Measurements from ENCODE around the gene MAP3K4.

MAP3K4 gene

DNA sequence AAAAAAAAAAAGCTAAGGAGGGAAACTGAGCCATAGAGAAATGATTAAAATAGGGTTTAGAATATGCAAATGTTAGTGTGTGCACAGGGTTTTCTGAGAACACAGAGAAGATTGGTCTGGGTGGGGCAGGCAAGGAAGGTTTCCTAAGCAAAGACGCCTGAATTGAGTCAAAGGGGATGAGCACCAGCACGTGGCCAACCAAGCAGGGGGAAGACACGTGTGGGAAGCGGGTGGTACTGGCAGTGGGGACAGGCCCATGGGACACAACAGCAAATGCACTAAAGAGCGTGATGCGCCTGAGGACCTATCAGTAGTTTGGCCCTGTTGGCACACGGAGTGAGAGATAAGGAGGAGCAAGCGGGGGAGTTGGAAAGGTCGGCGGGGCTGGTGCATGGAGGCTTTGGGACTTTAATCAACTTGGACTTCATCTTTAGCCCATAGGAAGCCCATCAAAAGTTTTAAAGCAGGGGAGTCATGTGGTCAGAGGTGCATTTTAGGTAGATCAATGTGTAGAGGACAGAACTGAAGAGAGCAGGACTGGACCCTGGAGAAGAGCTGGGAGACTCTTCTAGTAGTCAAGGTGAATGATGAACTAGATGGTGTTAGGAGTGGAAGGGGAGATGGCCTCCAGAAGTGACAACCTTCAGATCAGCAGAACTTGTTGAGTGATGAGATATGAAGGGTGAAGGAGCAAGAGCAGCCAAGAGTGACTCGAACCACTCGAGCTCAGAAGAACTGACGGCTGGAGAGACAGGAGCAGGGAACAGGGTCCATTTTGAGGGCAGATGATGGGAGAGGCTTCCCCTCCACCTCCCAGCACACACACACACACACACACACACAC is 40.2 kb upstream of the MAP3K4 start:
- DNase-seq (ENCODE audit: extremely low spot score) = no peak
- ChIA-PET CTCF (no interaction called here), POLR2A (interaction anchor here (1.2 kb wide), 1 partner anchor 40 kb away, joined by 3 read pairs; the partner anchor contains the start of gene MAP3K4)
- TF ChIP-seq CTBP1 (IDR thresholded peaks at IDR 0.05; ENCODE audit: borderline replicate concordance) (no peak), BHLHE40 (IDR thresholded peaks at IDR 0.05; ENCODE audit: borderline replicate concordance) (no peak), L3MBTL2 (conservative IDR thresholded peaks at IDR 0.05) (no peak), NFRKB (IDR thresholded peaks at IDR 0.05) (no peak), ZNF384 (IDR thresholded peaks at IDR 0.05) (no peak), TARDBP (IDR thresholded peaks at IDR 0.05) (no peak), HDGF (IDR thresholded peaks at IDR 0.05; ENCODE audit: borderline replicate concordance) (no peak), PKNOX1 (IDR thresholded peaks at IDR 0.05) (no peak), FOXA1 (IDR thresholded peaks at IDR 0.05) (no peak), ARNT (IDR thresholded peaks at IDR 0.05) (no peak), SUZ12 (IDR thresholded peaks at IDR 0.05) (no peak)

DNA sequence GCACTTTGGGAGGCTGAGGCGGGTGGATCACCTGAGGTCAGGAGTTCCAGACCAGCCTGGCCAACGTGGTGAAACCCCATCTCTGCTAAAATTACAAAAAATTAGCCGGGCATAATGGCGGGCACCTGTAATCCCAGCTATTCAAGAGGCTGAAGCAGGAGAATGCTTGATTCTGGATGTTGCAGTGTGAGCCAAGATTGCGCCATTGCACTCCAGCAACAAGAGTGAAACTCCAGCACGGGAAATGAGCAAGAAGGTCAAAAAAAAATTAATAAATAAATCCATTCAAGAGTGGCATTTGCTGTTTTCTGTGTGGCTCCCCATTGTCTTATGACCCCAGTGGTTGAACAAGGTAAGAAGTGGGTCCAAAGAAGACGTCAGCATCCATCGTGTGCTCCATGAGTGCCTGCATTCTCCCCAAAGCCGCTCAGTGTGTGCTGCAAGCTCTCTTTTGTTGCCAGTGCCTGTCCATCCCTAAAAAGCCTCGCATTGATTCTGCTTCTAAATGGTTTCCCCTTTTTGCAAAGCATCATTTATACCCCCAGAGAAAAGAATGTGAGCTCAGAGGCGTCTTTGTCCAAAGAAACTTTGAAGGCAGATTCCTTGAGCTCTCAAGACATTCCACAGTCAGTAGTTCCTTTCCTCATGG is 38.8 kb upstream of the MAP3K4 start:
- CTCF ChIA-PET = no interaction called here
- no peak for DNase-seq (ENCODE audit: extremely low spot score)
- POLR2A ChIA-PET = interaction anchor here (1.2 kb wide), 1 partner anchor 39 kb away, joined by 3 read pairs; the partner anchor contains the start of gene MAP3K4
- TF ChIP-seq FOXA1 (IDR thresholded peaks at IDR 0.05) (no peak), ARNT (IDR thresholded peaks at IDR 0.05) (no peak), ZNF384 (IDR thresholded peaks at IDR 0.05) (no peak)

DNA sequence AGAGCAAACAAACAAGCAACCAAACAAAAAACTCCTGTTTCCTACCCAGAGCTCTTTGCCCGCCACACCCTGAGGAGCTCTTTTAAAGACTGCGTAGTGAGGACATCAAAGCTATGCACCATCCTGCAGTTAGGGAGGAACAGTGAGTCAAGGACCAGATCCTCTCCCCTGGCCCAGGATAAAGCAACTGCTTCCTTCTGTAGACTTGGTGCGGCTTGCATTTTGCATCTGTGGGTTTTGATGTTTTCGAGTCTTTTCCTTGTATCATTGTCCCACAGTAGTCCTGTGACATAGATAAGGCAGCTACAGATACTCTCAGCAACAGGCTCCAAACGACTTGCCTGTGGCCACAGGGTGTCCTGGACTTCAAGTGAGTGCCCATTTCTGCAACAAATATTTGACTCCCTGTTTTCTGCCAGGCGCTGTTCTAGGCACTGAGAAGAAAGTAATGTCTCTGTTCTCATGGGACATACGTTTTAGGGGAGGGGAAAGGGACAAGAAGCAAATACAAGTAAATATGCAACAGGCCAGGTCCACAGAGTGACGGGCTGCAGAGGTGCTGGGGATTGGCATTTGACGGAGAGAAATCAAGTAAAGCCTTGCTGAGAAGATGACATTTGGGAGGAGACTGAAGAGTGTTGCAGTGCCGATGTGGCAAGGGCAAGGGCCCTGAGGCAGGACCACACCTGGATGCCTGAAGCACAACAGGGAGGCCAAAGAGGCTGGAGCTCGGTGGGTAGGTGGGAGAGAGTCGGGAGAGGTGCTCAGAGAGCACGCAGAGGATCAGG is 35.9 kb upstream of the MAP3K4 start:
- DNase-seq (ENCODE audit: extremely low spot score) = no peak
- ChIA-PET POLR2A (no interaction called here), CTCF (no interaction called here)
- no peak for TF ChIP-seq L3MBTL2 (conservative IDR thresholded peaks at IDR 0.05)
- no peak for TF ChIP-seq BHLHE40 (IDR thresholded peaks at IDR 0.05; ENCODE audit: borderline replicate concordance)
- TF ChIP-seq ZNF384 (IDR thresholded peaks at IDR 0.05) = no peak
- no peak for TF ChIP-seq ELF4 (IDR thresholded peaks at IDR 0.05)
- no peak for TF ChIP-seq SUZ12 (IDR thresholded peaks at IDR 0.05)
- TF ChIP-seq FOXM1 (IDR thresholded peaks at IDR 0.05; ENCODE audit: borderline replicate concordance) = no peak
- TF ChIP-seq NFRKB (IDR thresholded peaks at IDR 0.05) = no peak
- TF ChIP-seq HDGF (IDR thresholded peaks at IDR 0.05; ENCODE audit: borderline replicate concordance) = no peak
- no peak for TF ChIP-seq ARNT (IDR thresholded peaks at IDR 0.05)
- TF ChIP-seq CTBP1 (IDR thresholded peaks at IDR 0.05; ENCODE audit: borderline replicate concordance) = no peak

DNA sequence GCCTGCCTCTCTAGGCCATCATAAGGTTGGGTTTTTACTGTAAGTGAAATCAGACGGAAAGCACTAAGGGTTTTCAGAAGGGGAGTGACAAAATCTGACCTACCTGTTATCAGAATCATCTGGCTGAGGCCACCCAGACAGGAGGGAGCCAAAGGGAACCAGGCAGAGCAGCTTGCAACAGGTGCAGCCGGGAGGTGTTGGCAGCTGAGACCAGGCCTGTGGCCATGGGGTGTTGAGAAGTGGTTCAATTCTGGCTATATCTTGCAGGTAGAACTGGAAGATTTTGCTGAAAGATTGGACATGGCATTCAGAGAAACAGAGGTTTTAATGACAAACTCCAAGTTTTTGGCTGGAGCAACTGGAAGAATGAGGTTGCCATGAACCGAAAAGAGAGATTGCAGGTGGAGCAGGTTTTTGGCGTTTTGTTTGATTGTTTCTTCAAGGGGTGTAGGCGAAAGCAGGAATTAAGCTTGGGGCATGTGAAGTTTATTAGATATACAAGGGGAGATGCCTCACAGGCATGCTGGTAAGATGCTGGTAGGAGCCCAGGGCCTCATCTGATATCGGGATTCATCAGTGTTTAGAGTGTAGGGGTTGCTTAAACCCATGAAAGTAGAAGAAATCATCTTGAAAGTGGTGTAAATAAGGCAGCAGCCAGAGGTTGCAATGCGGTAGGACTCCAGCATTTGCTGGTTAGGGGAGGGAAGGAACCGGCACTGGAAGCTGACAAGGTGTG is 35.1 kb upstream of the MAP3K4 start:
- no peak for DNase-seq (ENCODE audit: extremely low spot score)
- ChIA-PET POLR2A (no interaction called here), CTCF (no interaction called here)
- TF ChIP-seq ELF4 (IDR thresholded peaks at IDR 0.05) = no peak
- TF ChIP-seq FOXA1 (IDR thresholded peaks at IDR 0.05) = no peak
- no peak for TF ChIP-seq PKNOX1 (IDR thresholded peaks at IDR 0.05)
- TF ChIP-seq TARDBP (IDR thresholded peaks at IDR 0.05) = no peak
- TF ChIP-seq SUZ12 (IDR thresholded peaks at IDR 0.05) = no peak
- TF ChIP-seq LEF1 (IDR thresholded peaks at IDR 0.05; ENCODE audit: borderline replicate concordance) = no peak
- no peak for TF ChIP-seq HDGF (IDR thresholded peaks at IDR 0.05; ENCODE audit: borderline replicate concordance)
- no peak for TF ChIP-seq SP1 (IDR thresholded peaks at IDR 0.05)
- TF ChIP-seq CTBP1 (IDR thresholded peaks at IDR 0.05; ENCODE audit: borderline replicate concordance) = no peak
- no peak for TF ChIP-seq FOXM1 (IDR thresholded peaks at IDR 0.05; ENCODE audit: borderline replicate concordance)
- no peak for TF ChIP-seq L3MBTL2 (conservative IDR thresholded peaks at IDR 0.05)
- TF ChIP-seq NFRKB (IDR thresholded peaks at IDR 0.05) = no peak
- no peak for TF ChIP-seq ARNT (IDR thresholded peaks at IDR 0.05)
- no peak for TF ChIP-seq BHLHE40 (IDR thresholded peaks at IDR 0.05; ENCODE audit: borderline replicate concordance)

- POLR2A ChIA-PET = no interaction called here
- CTCF ChIA-PET = no interaction called here
- DNase-seq (ENCODE audit: extremely low spot score) = no peak
- TF ChIP-seq SUZ12 (IDR thresholded peaks at IDR 0.05) (no peak), FOXK2 (IDR thresholded peaks at IDR 0.05) (no peak), FOXM1 (IDR thresholded peaks at IDR 0.05; ENCODE audit: borderline replicate concordance) (no peak), HDGF (IDR thresholded peaks at IDR 0.05; ENCODE audit: borderline replicate concordance) (no peak), BHLHE40 (IDR thresholded peaks at IDR 0.05; ENCODE audit: borderline replicate concordance) (no peak), L3MBTL2 (conservative IDR thresholded peaks at IDR 0.05) (no peak), FOXA1 (IDR thresholded peaks at IDR 0.05) (no peak), LEF1 (IDR thresholded peaks at IDR 0.05; ENCODE audit: borderline replicate concordance) (no peak), SP1 (IDR thresholded peaks at IDR 0.05) (no peak), NFRKB (IDR thresholded peaks at IDR 0.05) (no peak), CTBP1 (IDR thresholded peaks at IDR 0.05; ENCODE audit: borderline replicate concordance) (no peak), ELF4 (IDR thresholded peaks at IDR 0.05) (no peak), PKNOX1 (IDR thresholded peaks at IDR 0.05) (no peak), TARDBP (IDR thresholded peaks at IDR 0.05) (no peak), ZNF384 (IDR thresholded peaks at IDR 0.05) (no peak), ARNT (IDR thresholded peaks at IDR 0.05) (no peak)
Observed at GRCh38 chr6:160959726-160960435, 31.7 kb upstream of the MAP3K4 start.
